Neural cell (in vitro differentiated cells): ENCODE data around the gene RIN3.

Source experiments
- EZH2 ChIP-seq: fragments of 200-600, 300-800 bp; shearing (Covaris generic), sonication (generic); IDR thresholded peaks from 2 replicates; pipeline ENCODE4 v1.6.1; 2014; ENCODE audit warnings: antibody characterized with exemption, low read length, borderline replicate concordance, mild to moderate bottlenecking; ENCODE audit not compliant: insufficient read depth, poor library complexity, severe bottlenecking
- POLR2AphosphoS5 ChIP-seq: IDR thresholded peaks from 2 replicates; pipeline ENCODE4 v1.6.1; 2012
- RAD21 ChIP-seq: fragments of 450-650 bp; conservative IDR thresholded peaks from 2 replicates; pipeline ENCODE4 v1.6.1; 2014; ENCODE audit warnings: antibody characterized with exemption, mild to moderate bottlenecking, moderate library complexity
- TAF1 ChIP-seq: IDR thresholded peaks from 2 replicates; pipeline ENCODE4 v1.6.1; 2012; ENCODE audit warnings: low read depth
- TF ChIP-seq, protein P1 (sequence below): fragments of 450-650 bp; IDR thresholded peaks from 2 replicates; pipeline ENCODE4 v1.5.1; 2014; ENCODE audit warnings: antibody characterized with exemption, mild to moderate bottlenecking, moderate library complexity; ENCODE audit not compliant: poor library complexity, severe bottlenecking
- TF ChIP-seq, protein P2 (sequence below): IDR thresholded peaks from 2 replicates; pipeline ENCODE4 v1.6.1; 2012; ENCODE audit warnings: borderline replicate concordance

DNA sequence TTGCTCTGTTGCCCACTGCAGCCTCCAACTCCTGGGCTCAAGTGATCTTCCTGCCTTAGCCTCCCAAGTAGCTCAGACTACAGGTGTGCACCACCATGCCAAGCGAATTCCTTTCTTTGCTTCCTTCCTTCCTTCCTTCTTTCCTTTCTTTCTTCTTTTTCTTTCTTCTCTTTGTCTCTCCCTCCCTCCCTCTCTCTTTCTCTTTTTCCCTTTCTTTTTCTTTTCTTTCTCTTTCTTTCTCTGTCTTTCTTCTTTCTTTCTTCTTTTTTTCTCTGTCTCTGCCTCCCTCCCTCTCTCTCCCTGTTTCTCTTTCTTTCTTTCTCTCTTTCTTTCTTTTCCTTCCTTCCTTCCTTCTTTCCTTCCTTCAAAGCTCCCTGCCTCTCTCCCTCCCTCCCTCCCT lies 182.0 kb downstream of the RIN3 start:
- TF ChIP-seq EZH2 (no peak), TAF1 (no peak), RAD21 (no peak), POLR2AphosphoS5 (no peak)
- TF ChIP-seq, protein P1, sequence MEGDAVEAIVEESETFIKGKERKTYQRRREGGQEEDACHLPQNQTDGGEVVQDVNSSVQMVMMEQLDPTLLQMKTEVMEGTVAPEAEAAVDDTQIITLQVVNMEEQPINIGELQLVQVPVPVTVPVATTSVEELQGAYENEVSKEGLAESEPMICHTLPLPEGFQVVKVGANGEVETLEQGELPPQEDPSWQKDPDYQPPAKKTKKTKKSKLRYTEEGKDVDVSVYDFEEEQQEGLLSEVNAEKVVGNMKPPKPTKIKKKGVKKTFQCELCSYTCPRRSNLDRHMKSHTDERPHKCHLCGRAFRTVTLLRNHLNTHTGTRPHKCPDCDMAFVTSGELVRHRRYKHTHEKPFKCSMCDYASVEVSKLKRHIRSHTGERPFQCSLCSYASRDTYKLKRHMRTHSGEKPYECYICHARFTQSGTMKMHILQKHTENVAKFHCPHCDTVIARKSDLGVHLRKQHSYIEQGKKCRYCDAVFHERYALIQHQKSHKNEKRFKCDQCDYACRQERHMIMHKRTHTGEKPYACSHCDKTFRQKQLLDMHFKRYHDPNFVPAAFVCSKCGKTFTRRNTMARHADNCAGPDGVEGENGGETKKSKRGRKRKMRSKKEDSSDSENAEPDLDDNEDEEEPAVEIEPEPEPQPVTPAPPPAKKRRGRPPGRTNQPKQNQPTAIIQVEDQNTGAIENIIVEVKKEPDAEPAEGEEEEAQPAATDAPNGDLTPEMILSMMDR, result no peak
- TF ChIP-seq, protein P2, sequence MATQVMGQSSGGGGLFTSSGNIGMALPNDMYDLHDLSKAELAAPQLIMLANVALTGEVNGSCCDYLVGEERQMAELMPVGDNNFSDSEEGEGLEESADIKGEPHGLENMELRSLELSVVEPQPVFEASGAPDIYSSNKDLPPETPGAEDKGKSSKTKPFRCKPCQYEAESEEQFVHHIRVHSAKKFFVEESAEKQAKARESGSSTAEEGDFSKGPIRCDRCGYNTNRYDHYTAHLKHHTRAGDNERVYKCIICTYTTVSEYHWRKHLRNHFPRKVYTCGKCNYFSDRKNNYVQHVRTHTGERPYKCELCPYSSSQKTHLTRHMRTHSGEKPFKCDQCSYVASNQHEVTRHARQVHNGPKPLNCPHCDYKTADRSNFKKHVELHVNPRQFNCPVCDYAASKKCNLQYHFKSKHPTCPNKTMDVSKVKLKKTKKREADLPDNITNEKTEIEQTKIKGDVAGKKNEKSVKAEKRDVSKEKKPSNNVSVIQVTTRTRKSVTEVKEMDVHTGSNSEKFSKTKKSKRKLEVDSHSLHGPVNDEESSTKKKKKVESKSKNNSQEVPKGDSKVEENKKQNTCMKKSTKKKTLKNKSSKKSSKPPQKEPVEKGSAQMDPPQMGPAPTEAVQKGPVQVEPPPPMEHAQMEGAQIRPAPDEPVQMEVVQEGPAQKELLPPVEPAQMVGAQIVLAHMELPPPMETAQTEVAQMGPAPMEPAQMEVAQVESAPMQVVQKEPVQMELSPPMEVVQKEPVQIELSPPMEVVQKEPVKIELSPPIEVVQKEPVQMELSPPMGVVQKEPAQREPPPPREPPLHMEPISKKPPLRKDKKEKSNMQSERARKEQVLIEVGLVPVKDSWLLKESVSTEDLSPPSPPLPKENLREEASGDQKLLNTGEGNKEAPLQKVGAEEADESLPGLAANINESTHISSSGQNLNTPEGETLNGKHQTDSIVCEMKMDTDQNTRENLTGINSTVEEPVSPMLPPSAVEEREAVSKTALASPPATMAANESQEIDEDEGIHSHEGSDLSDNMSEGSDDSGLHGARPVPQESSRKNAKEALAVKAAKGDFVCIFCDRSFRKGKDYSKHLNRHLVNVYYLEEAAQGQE, result no peak
